H9 (cell line): ENCODE measurements around the gene DES. TPM values are rescaled to one million over a fixed set of nuclear protein-coding genes. Genes with fewer than 3 reads are reported as not detected.

ENCODE experiments used
- DNase-seq: peaks from one replicate; pipeline ENCODE4 v3.0.0-alpha.2; 2017
- H2AFZ ChIP-seq: one replicate; pipeline ENCODE4 v1.6.1; 2013; ENCODE audit warnings: mild to moderate bottlenecking, low read length, control low read depth, moderate library complexity
- H2AK5ac ChIP-seq: 2 replicates; pipeline ENCODE4 v1.6.1; 2013; ENCODE audit warnings: low read length, control low read depth, mixed read lengths; ENCODE audit not compliant: insufficient read length
- H2BK120ac ChIP-seq: one replicate; pipeline ENCODE4 v1.6.1; 2013; ENCODE audit warnings: low read depth, mild to moderate bottlenecking, low read length, control low read depth, inconsistent platforms; ENCODE audit not compliant: poor library complexity, severe bottlenecking
- H2BK12ac ChIP-seq: 2 replicates; pipeline ENCODE4 v1.6.1; 2013; ENCODE audit warnings: low read length, control low read depth, mixed read lengths, low read depth; ENCODE audit not compliant: insufficient read length
- H2BK15ac ChIP-seq: 2 replicates; pipeline ENCODE4 v1.6.1; 2013; ENCODE audit warnings: low read depth, low read length, control low read depth
- H2BK20ac ChIP-seq: one replicate; pipeline ENCODE4 v1.6.1; 2013; ENCODE audit warnings: low read depth, mild to moderate bottlenecking, low read length, control low read depth, inconsistent platforms; ENCODE audit not compliant: poor library complexity, severe bottlenecking
- H2BK5ac ChIP-seq: 2 replicates; pipeline ENCODE4 v1.6.1; 2013; ENCODE audit warnings: low read length, control low read depth, mixed read lengths; ENCODE audit not compliant: insufficient read length
- H3K14ac ChIP-seq: 2 replicates; pipeline ENCODE4 v1.6.1; 2013; ENCODE audit warnings: low read length, control low read depth; ENCODE audit not compliant: insufficient read depth
- H3K18ac ChIP-seq: 2 replicates; pipeline ENCODE4 v1.6.1; 2013; ENCODE audit warnings: low read depth, mild to moderate bottlenecking, mixed read lengths, low read length, control low read depth; ENCODE audit not compliant: insufficient read length
- H3K23ac ChIP-seq: 2 replicates; pipeline ENCODE4 v1.6.1; 2013; ENCODE audit warnings: low read length, control low read depth, mixed read lengths, low read depth; ENCODE audit not compliant: insufficient read length
- H3K23me2 ChIP-seq: 2 replicates; pipeline ENCODE4 v1.6.1; 2013; ENCODE audit warnings: low read depth, mild to moderate bottlenecking, mixed read lengths, low read length, control low read depth; ENCODE audit not compliant: insufficient read length, poor library complexity, severe bottlenecking
- H3K27ac ChIP-seq: 2 replicates; pipeline ENCODE4 v1.5.1; 2013; ENCODE audit warnings: low read length, control low read depth, mixed read lengths, low read depth; ENCODE audit not compliant: insufficient read length
- H3K27me3 ChIP-seq: 2 replicates; pipeline ENCODE4 v1.6.1; 2013; ENCODE audit warnings: low read length, control low read depth, inconsistent platforms; ENCODE audit not compliant: insufficient read depth
- H3K4ac ChIP-seq: 2 replicates; pipeline ENCODE4 v1.6.1; 2013; ENCODE audit warnings: low read depth, mild to moderate bottlenecking, control low read depth, inconsistent platforms, low read length, moderate library complexity
- H3K4me1 ChIP-seq: 2 replicates; pipeline ENCODE4 v1.6.1; 2013; ENCODE audit warnings: low read length, control low read depth, inconsistent platforms; ENCODE audit not compliant: insufficient read depth
- H3K4me2 ChIP-seq: 2 replicates; pipeline ENCODE4 v1.6.1; 2013; ENCODE audit warnings: low read length, control low read depth, mixed read lengths; ENCODE audit not compliant: insufficient read length, insufficient read depth
- H3K56ac ChIP-seq: 2 replicates; pipeline ENCODE4 v1.6.1; 2013; ENCODE audit warnings: low read depth, mild to moderate bottlenecking, mixed read lengths, low read length, control low read depth; ENCODE audit not compliant: insufficient read length
- H3K79me1 ChIP-seq: 2 replicates; pipeline ENCODE4 v1.6.1; 2013; ENCODE audit warnings: low read depth, mild to moderate bottlenecking, moderate library complexity, low read length, control low read depth, inconsistent platforms; ENCODE audit not compliant: insufficient read depth, poor library complexity, severe bottlenecking
- H3K79me2 ChIP-seq: 2 replicates; pipeline ENCODE4 v1.6.1; 2013; ENCODE audit warnings: low read length, control low read depth, inconsistent platforms; ENCODE audit not compliant: insufficient read depth
- H3K9ac ChIP-seq: 2 replicates; pipeline ENCODE4 v1.6.1; 2013; ENCODE audit warnings: low read length, control low read depth, mixed read lengths; ENCODE audit not compliant: insufficient read length; ENCODE audit errors: extremely low read depth
- H3K9me3 ChIP-seq: one replicate; pipeline ENCODE4 v1.6.1; 2013; ENCODE audit warnings: low read depth, low read length, inconsistent platforms; ENCODE audit not compliant: control insufficient read depth
- H3T11ph ChIP-seq: one replicate; pipeline ENCODE4 v1.6.1; 2013; ENCODE audit warnings: mild to moderate bottlenecking, low read length, control low read depth, inconsistent platforms
- H4K20me1 ChIP-seq: one replicate; pipeline ENCODE4 v1.6.1; 2013; ENCODE audit not compliant: control insufficient read depth, insufficient read length, insufficient read depth
- H4K5ac ChIP-seq: 2 replicates; pipeline ENCODE4 v1.6.1; 2013; ENCODE audit warnings: low read depth, mild to moderate bottlenecking, mixed read lengths, low read length, control low read depth; ENCODE audit not compliant: insufficient read length
- H4K8ac ChIP-seq: replicated peaks from 2 replicates; pipeline ENCODE4 v1.6.1; 2013; ENCODE audit warnings: low read length, control low read depth, mixed read lengths, low read depth; ENCODE audit not compliant: insufficient read length
- H4K91ac ChIP-seq: 2 replicates; pipeline ENCODE4 v1.6.1; 2013; ENCODE audit warnings: low read depth, mild to moderate bottlenecking, moderate library complexity, mixed read lengths, low read length, control low read depth; ENCODE audit not compliant: insufficient read length
- H3K27ac Mint-ChIP-seq, 3 experiments: 2 replicates in 2 of 3; 3 replicates in 1 of 3; pipeline ENCODE4 v1.8.0; 2020 to 2021; ENCODE audit warnings: mixed read lengths in 3 of 3, mild to moderate bottlenecking in 1 of 3, moderate library complexity in 1 of 3
- H3K27me3 Mint-ChIP-seq: 2 replicates; pipeline ENCODE4 v1.8.0; 2021; ENCODE audit warnings: low read depth, mild to moderate bottlenecking, moderate library complexity, mixed read lengths
- H3K36me3 Mint-ChIP-seq, 3 experiments: 2 replicates in 2 of 3; 3 replicates in 1 of 3; pipeline ENCODE4 v1.8.0; 2020 to 2021; ENCODE audit warnings: low read depth in 3 of 3, mixed read lengths in 3 of 3; ENCODE audit not compliant: insufficient read depth in 1 of 3
- H3K4me1 Mint-ChIP-seq, 2 experiments: 2 replicates each; pipeline ENCODE4 v1.8.0; 2020; ENCODE audit warnings: mixed read lengths in 2 of 2
- H3K4me3 Mint-ChIP-seq, 2 experiments: 2 replicates in 1 of 2; 3 replicates in 1 of 2; pipeline ENCODE4 v1.8.0; 2020 to 2021; ENCODE audit warnings: mild to moderate bottlenecking in 2 of 2, mixed read lengths in 2 of 2, moderate library complexity in 1 of 2
- H3K9me3 Mint-ChIP-seq, 2 experiments: 2 replicates in 1 of 2; 3 replicates in 1 of 2; pipeline ENCODE4 v1.8.0; 2020; ENCODE audit warnings: mild to moderate bottlenecking in 2 of 2, mixed read lengths in 2 of 2, moderate library complexity in 1 of 2
- CTCF ChIP-seq: fragments of 200-600 bp; sonication (generic); conservative IDR thresholded peaks from 3 replicates; pipeline ENCODE4 v1.8.0; 2021; ENCODE audit warnings: antibody characterized with exemption, mild to moderate bottlenecking
- WGBS: extraction: QIAGEN DNeasy Blood & Tissue Kit; methylation state at CpG from one replicate; pipeline ENCODE4 v1.1.7; 2013; ENCODE audit warnings: missing lambda C conversion rate, low lambda C conversion rate, mixed read lengths; ENCODE audit not compliant: insufficient read length; ENCODE audit errors: extremely low coverage; 5-methylcytosine and 5-hydroxymethylcytosine counted together
- total RNA-seq: library from RNA; stranded (reverse); gene quantifications from 2 replicates; pipeline ENCODE4 v1.2.1, GENCODE V29; 2021

DES gene
- total RNA-seq, 1 experiment from 2014 or later = 4.6 TPM

DNA sequence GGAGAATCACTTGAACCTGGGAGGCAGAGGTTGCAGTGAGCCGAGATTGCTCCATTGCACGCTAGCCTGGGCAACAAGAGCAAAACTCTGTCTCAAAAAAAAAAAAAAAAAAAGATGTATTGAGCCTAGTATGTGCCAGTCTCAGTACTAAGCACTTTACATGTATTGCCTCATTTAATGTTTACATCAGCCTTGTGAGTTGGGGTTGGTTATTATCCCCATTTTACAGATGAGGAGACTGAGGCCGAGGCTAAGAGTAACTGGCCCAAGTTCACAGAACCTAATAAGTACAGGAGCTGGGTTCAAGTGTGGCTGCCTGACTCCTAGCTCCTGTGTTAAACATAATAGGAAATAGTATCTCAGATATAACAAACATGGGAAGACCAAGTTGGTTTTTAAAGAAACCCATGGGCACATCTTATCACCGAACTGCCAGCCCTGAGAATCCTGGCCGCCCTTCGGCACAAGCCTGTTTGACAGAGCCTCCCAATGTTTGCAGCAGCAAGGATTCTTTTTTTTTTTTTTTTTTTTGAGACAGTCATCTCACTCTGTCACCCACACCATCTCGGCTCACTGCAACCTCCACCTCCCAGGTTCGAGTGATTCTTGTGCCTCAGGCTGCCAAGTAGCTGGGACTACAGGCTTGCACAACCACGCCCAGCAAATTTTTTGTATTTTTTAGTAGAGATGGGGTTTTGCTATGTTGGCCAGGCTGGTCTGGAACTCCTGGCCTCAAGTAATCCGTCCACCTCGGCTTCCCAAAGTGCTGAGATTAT lies 56.3 kb downstream of the DES start:
- Histone ChIP-seq H3K18ac (no peak overlapping the region), H2AFZ (no peak overlapping the region), H3K56ac (no peak overlapping the region), H3K4me1 (no peaks in the 10 kb centered on the region), H3K27me3 (no peaks in the 10 kb centered on the region), H3K79me1 (no peaks in the 10 kb centered on the region), H2BK120ac (no peak overlapping the region), H3K23ac (no peak overlapping the region), H3K9ac (no peak overlapping the region), H3K4ac (no peak overlapping the region), H3K14ac (no peak overlapping the region), H4K5ac (no peak overlapping the region), H4K91ac (no peak overlapping the region), H3K27ac (no peak overlapping the region), H2BK5ac (no peak overlapping the region), H3K79me2 (no peaks in the 10 kb centered on the region), H3K23me2 (peaks cover 2% of the 10 kb centered on the region), H4K20me1 (no peaks in the 10 kb centered on the region), H2BK20ac (no peak overlapping the region), H4K8ac (no peak overlapping the region), H2BK12ac (no peak overlapping the region), H3K9me3 (no peaks in the 10 kb centered on the region), H2BK15ac (no peak overlapping the region), H3K4me2 (no peak overlapping the region), H3T11ph (no peak overlapping the region), H2AK5ac (no peak overlapping the region)
- H3K4me3 Mint-ChIP-seq = no peak overlapping the region
- H3K36me3 Mint-ChIP-seq = peaks cover 0 to 4% (median 0%) of the 10 kb centered on the region in 3 experiments; a peak in 3 of 7 replicates
- no peak overlapping the region for H3K27ac Mint-ChIP-seq
- DNase-seq = no peak
- H3K27me3 Mint-ChIP-seq = peaks cover 7% of the 10 kb centered on the region
- no peak for TF ChIP-seq CTCF
- H3K4me1 Mint-ChIP-seq = peaks cover 18 to 23% of the 10 kb centered on the region in 2 experiments
- H3K9me3 Mint-ChIP-seq = no peaks in the 10 kb centered on the region; a peak in 2 of 5 replicates
- no CpG with 5 or more reads among the region's 11 CpGs for WGBS
